GM20431 (cell line): ENCODE results near the gene SMAP2.
"Not testable (repeated sequence)": the region's sequence is repeated elsewhere in the genome, so short reads cannot be mapped to it uniquely, and the experiment has no call there.

Source experiments
- in situ Hi-C: fragments of 300-500 bp; cut with MseI, MboI; formaldehyde crosslinking; loops from one replicate; pipeline ENCODE4 v1.15.0; 2020; ENCODE audit warnings: low sequenced_read_pairs; ENCODE audit not compliant: unreplicated experiment

SMAP2 gene

DNA sequence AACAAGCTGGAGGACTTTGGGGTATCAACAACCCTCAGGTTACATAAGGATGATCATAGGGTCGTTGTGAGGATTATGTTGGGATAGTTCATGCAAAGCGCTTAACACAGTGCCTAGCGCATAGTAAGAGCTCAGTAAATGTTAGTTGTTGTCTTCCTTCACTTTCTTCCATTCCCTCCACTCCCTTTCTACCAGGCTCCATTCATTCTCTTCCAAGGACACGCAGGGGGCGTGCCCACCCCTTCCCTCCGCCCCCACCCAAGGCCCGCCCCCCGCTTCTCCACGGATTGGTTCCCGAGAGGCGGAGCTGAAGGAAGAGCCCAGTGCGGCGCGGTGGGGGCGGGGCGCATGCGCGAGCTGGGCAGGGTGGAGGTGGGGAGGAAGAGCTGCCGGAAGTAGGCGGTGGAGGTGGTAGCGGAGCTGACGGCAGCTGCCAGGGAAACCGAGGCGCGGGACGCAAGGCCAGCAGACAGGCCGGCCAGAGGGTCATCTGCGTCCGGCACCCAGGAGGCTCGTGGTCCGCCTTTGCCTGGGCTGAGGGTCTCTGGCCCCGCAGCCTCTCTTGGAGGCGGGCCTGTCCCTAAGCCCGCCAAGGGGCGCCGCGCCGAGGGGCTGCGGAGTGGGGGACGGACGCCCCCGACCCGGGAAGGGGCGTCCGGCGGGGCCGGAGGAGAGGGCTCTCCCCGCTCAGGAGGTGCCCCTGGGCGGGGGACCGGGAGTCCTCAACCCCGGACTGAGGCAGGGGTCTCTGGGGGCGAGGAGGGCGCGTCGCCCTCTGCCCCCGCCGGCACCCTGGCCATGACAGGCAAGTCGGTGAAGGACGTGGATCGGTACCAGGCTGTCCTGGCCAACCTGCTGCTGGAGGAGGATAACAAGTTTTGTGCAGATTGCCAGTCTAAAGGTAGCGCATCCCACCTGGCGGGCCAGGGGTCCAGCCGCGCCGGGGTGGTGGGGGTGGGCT is at the start of gene SMAP2:
Gene SMAP2, plus strand, starts transcription at position 405 of the 961 bp plus-strand sequence. Its CDS starts 394 bp downstream, at position 799.
- in situ Hi-C loops: no loop called here

DNA sequence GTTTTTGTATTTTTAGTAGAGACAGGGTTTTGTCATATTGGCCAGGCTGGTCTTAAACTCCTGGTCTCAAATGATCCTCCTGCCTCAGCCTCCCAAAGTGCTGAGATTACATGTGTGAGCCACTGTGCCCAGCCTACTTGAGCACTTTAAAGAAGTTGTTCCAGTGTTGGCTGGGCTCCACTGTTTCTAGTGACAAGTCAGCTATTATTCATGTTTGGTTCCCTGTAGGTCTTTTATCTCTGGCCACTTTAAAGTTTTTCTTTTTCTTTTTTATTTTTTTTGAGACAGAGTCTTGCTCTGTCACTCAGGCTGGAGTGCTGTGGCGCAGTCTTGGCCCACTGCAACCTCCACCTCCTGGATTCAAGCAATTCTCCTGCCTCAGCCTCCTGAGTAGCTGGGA is 42.1 kb upstream of the SMAP2 start:
- in situ Hi-C loops: loop anchor here (10.0 kb wide), 1 partner anchor 187 kb away; no protein-coding TSS in a partner anchor

DNA sequence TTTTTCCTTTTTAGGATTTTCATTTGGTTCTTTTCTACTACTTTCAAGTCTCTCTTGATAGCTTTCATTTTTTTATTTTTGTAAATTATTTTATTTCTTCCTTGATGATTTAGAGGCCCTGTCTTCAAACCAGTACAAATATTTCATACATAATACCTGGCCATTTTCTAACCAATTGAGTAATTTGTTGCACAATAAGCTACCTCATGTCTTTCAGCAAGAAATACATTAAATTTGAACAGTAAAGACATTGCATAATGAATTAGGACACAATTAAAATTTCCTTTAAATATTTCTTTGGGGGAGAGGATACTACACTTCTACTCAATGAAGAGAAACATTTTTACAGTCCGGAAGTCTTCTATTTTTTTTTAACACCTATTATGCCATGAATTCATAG is 40.8 kb upstream of the SMAP2 start:
- in situ Hi-C loops: loop anchor here (10.0 kb wide), 1 partner anchor 188 kb away; no protein-coding TSS in a partner anchor

DNA sequence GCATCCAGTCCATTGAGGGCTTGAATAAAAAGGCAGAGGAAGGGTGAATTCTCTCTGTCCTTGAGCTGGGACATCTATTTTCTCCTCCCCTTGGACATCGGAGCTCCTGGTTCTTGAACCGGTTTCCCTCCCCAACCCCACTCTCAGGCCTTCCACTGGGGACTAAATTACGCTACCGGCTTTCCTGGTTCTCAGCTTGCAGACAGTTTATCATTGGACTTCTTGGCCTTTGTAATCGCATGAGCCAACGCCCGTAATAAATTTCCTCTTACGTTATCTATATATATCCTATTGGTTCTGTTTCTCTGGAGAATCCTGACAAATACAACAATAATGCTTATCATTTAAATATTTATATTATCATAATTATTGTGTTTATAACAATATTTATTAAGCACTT is 36.1 kb upstream of the SMAP2 start:
- in situ Hi-C loops: loop anchor here (10.0 kb wide), 1 partner anchor 193 kb away; no protein-coding TSS in a partner anchor

DNA sequence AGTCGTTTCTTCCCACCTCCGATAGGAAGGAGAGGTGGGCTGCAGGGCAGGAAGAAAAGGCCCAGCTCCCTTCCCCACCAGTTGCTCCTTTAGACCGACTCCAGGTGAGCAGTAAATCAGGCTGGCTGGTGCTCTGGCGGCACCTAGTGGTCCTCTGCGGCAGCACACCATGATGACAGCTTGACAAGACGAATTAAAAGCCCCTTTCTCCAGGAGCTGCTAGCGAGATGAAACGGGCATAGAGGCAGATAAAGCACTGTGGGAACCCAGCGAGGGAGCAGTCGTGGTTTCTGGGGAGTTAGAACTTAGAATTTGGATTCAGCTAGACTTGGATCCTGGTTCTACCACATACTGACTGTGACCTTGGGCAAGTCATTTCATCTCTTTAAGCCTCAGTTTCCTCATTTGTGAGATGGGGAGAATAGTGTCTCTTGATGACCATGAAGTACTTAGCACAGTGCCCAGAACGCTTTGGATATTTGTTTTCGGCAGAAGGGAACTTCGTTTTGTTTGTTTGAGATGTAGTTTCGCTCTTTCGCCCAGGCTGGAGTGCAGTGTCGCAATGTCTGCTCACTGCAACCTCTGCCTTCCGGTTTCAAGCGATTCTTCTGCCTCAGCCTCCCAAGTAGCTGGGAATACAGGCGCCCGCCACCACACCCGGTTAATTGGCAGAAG is 34.6 kb upstream of the SMAP2 start:
- in situ Hi-C loops: loop anchor here (10.0 kb wide), 1 partner anchor 194 kb away; no protein-coding TSS in a partner anchor

DNA sequence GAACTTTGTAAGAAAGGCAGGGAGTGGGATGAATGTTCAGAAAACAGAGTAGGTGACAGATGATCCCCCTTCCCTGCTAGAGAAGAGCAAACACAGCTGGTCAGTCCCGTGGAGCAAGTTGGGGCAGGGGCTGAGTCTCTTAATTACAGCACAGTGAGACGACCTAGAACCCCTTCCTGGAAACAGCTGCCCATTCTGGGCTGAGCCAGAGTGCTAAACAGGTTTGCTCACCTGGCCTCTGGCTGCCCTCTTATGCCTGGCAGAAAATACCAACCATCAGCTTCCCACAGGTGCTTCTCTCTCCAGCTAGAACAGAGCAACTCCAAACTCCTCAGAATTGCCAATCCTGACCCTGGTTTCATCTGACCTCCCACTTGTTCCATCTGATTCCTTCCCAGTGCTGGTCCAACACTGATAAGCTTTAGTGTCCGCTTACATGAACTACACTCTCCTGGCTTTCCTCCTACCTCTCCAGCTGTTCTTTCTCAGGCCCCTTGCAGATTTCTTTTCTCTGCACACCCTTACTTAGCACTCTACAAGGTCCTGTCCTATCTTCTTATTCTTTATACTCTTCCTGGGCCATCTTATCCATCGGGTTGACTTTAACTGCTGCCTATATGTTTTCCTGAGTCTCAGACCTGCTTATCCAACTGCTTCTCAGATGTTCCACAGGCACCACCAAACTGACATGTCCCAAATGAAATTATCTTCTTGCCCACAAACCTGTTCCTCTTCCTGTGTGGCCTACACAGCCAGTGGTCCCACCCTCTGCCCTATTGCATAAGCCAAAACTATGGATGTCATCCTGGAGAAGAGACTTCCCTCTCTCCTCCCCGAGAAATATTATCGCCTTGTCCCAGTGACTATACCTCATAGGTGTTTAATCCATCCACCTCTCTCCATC is 33.9 kb upstream of the SMAP2 start:
- in situ Hi-C loops: loop anchor here (10.0 kb wide), 1 partner anchor 195 kb away; no protein-coding TSS in a partner anchor

DNA sequence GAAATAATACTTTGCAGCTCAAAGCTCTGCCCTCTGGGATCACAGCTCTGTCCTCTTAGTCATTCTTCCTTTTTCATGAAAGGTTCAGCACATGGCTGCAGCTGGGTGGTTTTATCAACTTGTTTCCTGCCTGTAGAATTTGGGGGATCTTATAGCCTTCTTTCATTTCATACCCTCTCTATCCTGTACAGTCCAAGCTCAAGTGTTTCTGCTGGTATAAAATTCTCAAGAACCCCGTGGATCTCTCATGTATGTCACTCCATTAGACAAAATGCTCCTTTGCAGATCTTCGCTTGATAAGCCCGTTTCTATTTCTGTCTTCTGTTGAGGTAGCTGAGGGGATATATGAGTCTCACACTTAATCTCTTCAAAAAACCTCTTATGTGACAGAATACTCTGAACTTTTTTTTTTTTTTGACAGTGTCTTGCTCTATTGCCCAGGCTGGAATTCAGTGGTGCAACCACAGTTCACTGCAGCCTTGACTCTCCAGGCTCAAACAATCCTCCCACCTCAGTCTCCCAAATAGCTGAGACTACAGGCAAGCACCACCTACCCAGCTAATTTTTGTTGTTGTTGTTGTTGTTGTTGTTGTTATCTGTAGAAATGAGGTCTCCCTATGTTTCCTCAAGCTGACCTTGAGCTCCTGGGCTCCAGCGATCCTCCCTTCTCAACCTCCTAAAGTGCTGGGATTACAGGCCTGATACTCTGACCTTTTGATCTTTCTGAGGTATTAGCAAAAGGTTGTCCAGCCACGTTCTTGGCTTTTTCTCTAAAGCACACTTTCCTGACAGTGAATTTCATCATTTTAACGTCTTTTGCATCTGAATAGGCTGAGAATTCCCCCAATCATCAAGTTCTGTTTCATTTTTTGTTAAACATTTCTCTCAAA is 31.8 kb upstream of the SMAP2 start:
- in situ Hi-C loops: no loop called here

DNA sequence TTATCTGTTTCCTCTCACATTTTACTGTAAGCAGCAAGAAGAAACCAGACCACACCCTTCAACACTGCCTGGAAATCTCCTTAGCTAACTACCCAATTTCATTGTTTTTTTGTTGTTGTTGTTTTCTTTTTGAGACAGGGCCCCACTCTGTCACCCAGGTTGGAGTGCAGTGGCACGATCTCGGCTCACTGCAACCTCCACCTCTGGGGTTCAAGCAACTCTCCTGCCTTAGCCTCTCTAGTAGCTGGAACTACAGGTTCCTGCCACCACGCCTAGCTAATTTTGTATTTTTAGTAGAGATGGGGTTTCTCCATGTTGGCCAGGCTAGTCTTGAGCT is 31.2 kb upstream of the SMAP2 start:
- in situ Hi-C loops: not testable (repeated sequence)

DNA sequence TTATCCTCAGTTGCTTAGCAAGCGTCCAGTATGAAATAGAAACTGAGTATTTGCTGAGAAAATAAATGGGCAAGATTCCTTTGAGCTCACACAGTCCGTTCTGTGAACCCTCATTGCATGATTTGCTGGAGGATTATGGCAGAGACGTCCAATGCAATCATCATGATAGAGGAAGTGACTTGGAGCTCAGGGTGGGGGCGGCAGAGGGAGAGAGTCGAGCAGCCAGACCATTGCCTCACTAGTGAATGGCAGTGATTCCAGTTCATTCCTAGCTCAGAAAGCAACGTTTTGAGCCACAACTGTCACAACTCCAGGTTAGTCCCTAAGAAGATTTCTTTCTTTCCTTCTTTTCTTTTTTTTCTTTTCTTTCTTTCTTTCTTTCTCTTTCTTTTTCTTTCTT is 28.9 kb upstream of the SMAP2 start:
- in situ Hi-C loops: no loop called here

DNA sequence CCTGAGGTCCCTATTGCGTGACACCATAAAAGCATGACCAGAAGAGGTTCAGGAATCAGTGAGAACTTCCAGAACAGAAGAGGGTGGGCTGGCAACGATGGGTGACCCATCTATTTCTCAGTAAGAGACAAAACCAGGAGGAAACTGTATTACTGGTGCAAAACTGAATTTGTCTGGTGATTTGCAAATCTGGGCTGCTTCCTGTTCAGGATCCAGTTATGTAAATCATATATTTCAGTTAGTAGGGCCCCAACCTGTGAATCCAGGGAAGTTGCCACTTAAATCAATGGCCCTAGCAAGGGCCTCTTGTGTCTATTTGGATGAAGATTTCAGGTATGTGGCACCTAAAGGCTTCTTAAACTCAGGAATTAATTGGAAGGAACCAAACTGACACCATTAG is 23.1 kb upstream of the SMAP2 start:
- in situ Hi-C loops: no loop called here

DNA sequence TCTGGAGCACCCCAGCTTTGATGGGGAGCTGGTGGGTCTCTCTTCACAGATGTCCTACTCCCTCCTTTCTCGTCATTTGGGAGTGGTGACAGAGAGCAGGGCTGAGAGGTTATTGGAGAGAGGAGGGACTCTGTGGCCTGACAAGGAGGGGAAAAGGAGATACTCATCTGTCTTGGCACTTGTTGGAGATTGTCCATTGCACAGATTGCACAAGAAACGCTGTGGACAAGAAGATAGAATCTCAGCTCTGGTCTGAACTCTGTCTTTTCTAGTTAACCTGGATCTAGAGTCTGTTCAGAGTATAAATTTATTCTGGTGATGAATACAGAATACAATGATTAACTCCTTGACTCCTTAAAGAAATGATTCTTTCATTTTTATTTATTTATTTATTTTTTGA is 22.4 kb upstream of the SMAP2 start:
- in situ Hi-C loops: no loop called here

DNA sequence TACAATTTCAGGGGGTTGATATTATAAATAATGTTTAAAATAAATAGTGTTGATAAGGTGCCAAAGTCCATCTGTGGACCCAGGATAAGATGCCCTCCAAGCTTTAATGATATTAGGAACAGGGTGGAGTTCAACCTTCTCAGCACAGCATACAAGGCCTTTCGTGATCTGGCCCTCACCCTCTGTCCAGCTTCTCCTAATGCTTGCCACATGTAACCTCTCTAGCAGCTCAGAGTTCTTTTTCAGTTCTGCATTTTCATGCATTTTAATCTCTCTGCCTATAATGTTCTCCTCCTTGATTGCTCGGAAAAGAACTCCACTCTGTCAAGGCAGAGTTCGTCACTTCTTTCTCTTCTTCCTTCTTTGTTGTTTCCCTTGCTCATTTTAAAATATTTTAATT is 21.4 kb upstream of the SMAP2 start:
- in situ Hi-C loops: no loop called here

DNA sequence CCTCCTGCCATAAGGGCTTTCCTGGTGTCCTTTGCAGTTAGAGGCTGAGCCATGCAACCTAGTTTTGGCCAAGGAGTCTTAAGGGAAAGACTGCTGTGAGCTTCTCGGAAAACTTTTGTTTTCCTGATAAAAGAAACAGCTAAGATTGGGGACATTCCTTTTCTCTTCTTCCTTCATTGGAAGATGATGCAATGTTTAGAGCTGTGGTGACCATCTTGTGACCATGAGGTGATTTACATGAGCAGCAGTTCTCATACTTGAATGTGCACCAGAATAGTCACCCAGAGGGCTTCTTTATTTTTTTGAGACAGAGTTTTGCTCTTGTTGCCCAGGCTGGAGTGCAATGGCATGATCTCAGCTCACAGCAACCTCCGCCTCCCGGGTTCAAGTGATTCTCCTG is 20.4 kb upstream of the SMAP2 start:
- in situ Hi-C loops: no loop called here

DNA sequence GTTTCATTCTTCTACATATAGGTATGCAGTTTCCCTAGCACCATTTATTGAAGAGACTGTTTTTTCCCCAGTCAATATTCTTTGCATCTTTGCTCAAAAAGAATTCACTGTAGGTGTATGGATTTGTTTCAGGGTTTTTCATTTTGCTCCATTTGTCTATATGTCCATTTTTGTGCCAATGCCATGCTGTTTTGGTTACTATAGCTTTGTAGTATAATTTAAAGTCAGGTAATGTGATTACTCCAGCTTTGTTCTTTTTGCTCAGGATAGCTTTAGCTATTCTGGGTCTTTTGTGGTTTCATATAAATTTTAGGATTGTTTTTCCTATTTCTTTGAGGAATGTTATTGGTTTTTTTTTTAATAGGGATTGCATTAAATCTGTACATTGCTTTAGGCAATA is 15.9 kb upstream of the SMAP2 start:
- in situ Hi-C loops: no loop called here

DNA sequence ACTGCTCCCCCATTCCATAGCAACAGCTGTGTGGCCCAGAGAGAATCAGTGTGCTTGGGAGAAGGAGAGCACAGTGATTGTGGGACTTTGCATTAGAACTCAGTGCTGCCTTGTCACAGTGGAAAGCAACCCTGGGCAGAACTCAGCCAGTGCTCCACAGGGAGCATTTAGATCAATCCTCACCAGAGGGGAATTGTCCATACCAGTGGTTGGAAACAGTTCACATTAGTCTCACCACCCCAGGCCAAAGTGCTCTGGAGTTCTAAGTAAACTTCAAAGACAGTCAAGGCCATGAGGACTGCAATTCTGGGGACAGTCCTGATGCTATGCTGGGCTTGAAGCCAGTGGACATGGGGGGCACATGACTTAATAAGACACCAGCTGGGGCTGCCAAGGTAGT is 12.9 kb upstream of the SMAP2 start:
- in situ Hi-C loops: no loop called here

DNA sequence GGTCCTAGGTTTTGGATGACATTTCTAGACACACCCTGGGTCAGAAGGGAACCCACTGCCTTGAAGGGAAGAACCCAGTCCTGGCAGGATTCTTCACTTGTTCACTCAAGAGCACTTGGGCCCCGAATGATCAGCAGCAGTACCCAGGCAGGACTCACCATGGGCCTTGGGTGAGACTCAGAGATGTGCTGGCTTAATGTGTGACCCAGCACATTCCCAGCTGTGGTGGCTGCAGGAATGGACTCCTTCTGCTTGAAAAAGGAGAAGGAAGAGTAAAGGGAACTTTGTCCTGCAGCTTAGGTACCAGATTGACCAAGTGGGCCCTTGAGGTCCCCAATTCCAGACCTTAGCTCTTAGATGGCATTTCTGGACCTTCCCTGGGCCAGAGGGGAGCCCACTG is 12.3 kb upstream of the SMAP2 start:
- in situ Hi-C loops: no loop called here

DNA sequence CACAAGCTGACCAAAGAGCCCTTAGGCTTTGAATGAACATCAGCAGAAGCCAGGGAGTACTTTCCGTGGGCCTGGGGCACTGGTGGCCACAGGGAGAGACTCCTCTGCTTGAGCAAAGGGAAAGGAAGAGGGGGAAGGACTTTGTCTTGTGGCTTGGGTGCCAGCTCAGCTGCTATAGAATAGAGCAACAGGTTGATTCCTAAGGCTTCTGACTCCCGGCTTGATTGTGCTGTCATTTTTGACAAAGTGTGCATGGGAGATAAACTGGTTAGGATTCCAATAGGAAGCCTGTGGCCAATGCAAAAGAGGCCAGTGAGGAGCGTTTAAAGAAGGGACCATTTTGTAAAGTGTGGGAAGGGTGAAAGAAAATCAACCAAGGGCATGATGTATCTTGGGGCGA is 11.9 kb upstream of the SMAP2 start:
- in situ Hi-C loops: no loop called here

DNA sequence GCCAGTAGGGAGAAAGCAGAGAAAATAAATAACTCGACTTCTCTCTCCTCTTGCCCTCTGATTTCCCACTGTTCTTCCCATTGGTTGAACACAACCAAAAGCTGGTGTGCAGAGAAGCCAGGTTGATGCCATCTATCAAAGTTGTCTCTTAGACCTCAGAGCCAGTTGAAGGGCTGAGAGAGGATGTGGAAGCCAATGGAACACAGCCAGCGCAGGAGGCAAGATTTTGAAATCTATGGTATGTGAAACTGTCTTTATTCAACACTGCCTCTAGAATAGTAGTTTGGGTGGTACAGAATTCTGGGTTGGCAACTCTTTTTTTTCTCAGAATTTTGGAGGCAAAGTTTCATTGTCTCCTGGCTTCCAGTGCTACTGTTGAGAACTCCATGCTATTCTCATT is 11.3 kb upstream of the SMAP2 start:
- in situ Hi-C loops: no loop called here

DNA sequence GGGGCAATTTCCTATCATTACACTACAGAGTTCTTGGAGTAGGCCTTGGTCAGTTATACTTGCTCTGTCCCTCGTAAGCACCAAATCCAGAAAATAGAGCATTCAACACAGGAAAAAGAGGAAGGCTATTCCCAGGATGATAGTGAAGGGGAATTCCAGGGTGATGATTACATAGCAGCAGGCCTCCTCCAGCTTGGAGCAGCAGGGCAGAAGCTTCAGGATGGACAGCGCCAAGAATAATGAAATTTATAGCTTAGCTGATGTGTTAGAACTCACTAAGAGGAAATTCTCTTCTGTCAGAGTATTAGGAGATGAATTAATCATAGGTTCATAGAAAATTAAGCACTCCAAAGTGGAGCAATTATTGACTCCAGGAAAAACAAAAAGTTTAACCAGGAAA is 10.8 kb upstream of the SMAP2 start:
- in situ Hi-C loops: no loop called here
